ENCODE results near the gene IFT25. TPM values are rescaled to one million over a fixed set of nuclear protein-coding genes. Genes with fewer than 3 reads are reported as not detected.

The IFT25 gene
- total RNA-seq, 3 donors from 2014 or later: 20.8 to 27.7 (median 23.3) TPM

DNA sequence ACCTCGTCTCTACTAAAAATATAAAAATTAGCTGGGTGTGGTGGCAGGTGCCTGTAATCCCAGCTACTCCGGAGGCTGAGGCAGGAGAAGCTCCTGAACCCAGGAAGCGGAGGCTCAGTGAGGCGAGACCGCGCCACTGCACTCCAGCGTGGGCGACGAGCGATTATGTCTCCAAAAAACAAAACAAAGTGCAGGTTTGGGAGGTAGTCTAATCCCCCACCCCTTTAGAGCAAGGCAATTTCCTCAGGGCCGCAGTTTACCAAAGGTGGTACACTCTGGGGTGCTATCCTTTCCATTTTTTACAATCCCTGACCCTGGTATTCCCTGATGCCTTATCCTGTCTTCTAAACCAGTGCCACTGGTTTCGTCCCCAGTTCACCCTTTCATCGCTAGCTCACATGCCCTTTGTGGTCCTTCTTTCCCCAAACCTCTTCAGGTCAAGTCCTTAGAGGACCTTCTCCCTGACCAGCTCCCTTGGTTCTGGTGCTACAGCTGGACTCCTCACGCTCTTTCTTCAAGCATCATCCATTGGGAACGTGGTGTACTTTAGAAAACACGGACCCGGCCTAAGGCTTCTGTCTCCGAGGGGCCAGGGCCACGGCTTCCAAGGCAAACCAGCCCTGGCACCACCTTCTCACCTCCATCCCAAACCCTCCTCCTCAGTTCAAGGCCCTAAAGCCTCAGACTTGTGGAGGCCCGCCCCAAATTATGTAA lies 873 bp downstream of the IFT25 start:
- Histone ChIP-seq H3K4me3 (peak overlapping the region; percentile 65 to 78 (median 68)), H3K27ac (peak overlapping the region; percentile 83 to 93), H3K27me3 (no peaks in the 10 kb centered on the region), H3K36me3 (no peaks in the 10 kb centered on the region), H3K4me1 (no peaks in the 10 kb centered on the region), H3K9me3 (no peaks in the 10 kb centered on the region)
- no peak for TF ChIP-seq CTCF (IDR thresholded peaks at IDR 0.05)
- TF ChIP-seq POLR2A (IDR thresholded peaks at IDR 0.05): no peak
- no peak for TF ChIP-seq POLR2AphosphoS5 (IDR thresholded peaks at IDR 0.05)
- intact Hi-C loops (cut with DNase I; ENCODE audit: low total_unique reads): no loop called here
- DNase-seq (ENCODE audit: low spot score in 2 of 2): no peak

DNA sequence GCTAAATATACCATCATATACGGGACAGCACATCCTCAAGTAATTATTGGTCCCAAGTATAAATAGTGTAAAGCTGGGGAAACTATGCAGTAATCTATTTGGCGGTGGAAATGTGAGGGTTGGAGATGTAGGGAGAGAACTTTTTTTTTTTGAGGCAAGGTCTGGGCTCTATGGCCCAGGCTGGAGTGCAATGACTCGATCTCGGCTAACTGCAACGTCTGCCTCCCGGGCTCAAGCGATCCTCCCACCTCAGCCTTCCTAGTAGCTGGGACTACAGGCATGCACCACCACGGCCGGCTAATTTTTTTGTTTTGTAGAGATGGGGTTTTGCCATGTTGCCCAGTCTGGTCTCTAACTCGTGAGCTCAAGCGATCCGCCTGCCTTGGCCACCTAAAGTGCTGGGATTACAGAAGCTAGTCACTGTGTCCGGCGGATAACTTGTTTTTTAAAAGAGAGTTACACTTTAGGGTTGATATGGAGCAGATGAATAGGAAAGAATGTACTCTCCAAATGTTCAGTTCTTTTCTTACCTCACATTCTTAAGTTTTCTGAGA lies 1.9 kb downstream of the IFT25 start:
- no peak overlapping the region for H3K27ac ChIP-seq
- DNase-seq (ENCODE audit: low spot score in 2 of 2): no peak
- intact Hi-C loops (cut with DNase I; ENCODE audit: low total_unique reads): no loop called here
- no peaks in the 10 kb centered on the region for H3K9me3 ChIP-seq
- no peaks in the 10 kb centered on the region for H3K27me3 ChIP-seq
- no peak overlapping the region for H3K4me3 ChIP-seq
- no peaks in the 10 kb centered on the region for H3K36me3 ChIP-seq
- TF ChIP-seq POLR2AphosphoS5 (IDR thresholded peaks at IDR 0.05): no peak
- TF ChIP-seq CTCF (IDR thresholded peaks at IDR 0.05): no peak
- TF ChIP-seq POLR2A (IDR thresholded peaks at IDR 0.05): no peak
- H3K4me1 ChIP-seq: no peaks in the 10 kb centered on the region

GRCh38 chr1:53943090-53943489 lies 2.4 kb downstream of the IFT25 start:
- H3K27ac ChIP-seq: no peak overlapping the region

DNA sequence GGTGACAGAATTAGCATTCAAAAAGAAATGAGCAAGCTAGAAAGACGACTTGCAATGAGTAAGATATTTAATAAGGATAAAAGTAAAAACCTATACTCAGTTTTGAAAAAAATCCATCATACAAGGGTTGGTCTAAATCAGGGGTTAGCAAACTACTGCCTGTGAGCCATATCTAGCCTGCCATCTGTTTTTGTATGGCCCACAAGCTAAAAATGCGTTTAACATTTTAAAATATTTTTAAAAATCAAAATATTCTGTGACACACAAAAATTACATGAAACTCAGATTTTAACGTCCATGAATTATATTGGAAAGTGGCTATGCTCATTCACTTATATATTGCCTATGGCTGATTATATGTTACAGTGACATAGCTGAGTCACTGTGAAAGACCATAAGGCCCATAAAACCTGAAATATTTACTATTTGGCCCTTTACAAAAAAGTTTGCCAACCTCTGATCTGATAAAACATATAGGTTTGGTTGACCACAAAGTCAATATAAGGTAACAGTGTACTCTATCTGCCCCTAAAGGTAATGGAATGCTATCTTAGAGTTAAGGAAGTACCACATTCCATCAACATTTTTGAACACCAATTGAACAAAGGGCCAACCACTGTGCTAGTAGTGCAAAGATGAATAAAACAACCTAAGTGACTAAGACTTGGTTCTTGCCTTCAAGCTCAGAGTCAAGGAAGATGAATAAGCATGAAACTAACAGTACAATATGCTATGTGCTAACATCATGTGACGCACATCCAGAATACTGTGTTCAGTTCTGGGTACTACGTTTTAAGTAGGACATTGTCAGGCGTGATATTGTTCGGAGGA lies 3.2 kb downstream of the IFT25 start:
- Histone ChIP-seq H3K27ac (no peak overlapping the region), H3K4me1 (no peaks in the 10 kb centered on the region), H3K36me3 (no peaks in the 10 kb centered on the region), H3K9me3 (no peaks in the 10 kb centered on the region), H3K4me3 (no peak overlapping the region), H3K27me3 (no peaks in the 10 kb centered on the region)
- TF ChIP-seq CTCF (IDR thresholded peaks at IDR 0.05) (no peak), POLR2A (IDR thresholded peaks at IDR 0.05) (no peak), POLR2AphosphoS5 (IDR thresholded peaks at IDR 0.05) (no peak)
- intact Hi-C loops (cut with DNase I; ENCODE audit: low total_unique reads): no loop called here
- no peak for DNase-seq (ENCODE audit: low spot score in 2 of 2)

More at GRCh38 chr1:53943090-53943489, 2.4 kb downstream of the IFT25 start:
- TF ChIP-seq POLR2AphosphoS5 (IDR thresholded peaks at IDR 0.05) (no peak), POLR2A (IDR thresholded peaks at IDR 0.05) (no peak), CTCF (IDR thresholded peaks at IDR 0.05) (no peak)
- H3K36me3 ChIP-seq: no peaks in the 10 kb centered on the region
- H3K4me1 ChIP-seq: no peaks in the 10 kb centered on the region
- no peaks in the 10 kb centered on the region for H3K27me3 ChIP-seq
- intact Hi-C loops (cut with DNase I; ENCODE audit: low total_unique reads): no loop called here
- no peak for DNase-seq (ENCODE audit: low spot score in 2 of 2)
- no peaks in the 10 kb centered on the region for H3K9me3 ChIP-seq
- no peak overlapping the region for H3K4me3 ChIP-seq
